ENCODE data around the gene ZC3H7B.
"Not testable (repeated sequence)": the region's sequence is repeated elsewhere in the genome, so short reads cannot be mapped to it uniquely, and the experiment has no call there.

The ZC3H7B gene

DNA sequence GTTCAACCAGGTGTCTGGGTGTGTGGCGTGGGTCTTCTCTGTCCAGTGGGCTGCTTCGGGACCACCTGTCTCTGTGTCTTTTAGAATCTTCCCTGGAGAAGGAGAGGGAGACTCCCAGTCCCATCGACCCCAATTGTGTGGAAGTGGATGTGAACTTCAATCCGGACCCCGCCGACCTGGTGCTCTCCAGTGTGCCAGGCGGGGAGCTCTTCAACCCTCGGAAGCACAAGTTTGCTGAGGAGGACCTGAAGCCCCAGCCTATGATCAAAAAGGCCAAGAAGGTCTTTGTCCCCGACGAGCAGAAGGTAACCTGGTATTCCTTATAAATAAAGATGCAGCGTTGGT is 92.7 kb downstream of the ZC3H7B start:
- no peak for DNase-seq

DNA sequence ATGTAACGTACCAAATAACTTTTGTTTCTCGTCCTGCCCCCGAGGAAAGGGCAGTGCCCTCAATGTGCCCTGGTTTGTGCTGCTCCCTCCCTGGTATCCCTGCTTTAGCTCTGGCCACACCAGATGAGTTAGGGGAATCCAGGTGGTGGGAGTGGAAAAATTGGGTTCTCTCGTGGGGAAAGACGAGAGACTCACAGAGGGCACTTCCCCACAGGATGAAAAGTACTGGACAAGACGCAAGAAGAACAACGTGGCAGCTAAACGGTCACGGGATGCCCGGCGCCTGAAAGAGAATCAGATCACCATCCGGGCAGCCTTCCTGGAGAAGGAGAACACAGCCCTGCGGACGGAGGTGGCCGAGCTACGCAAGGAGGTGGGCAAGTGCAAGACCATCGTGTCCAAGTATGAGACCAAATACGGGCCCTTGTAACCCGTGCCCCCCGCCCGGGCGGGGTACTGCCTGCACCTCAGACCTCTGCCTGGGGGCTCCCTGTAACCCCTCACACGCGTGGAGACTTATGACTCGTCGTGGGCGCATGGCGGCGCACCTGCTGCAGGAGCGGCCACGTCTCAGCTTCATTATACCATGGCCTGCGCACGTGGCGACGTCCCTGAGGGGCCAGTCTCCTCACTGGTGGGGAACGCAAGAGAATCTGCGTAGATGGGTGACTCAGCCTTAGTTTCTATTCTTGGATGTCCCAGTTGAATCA is 94.4 kb downstream of the ZC3H7B start:
- no peak for DNase-seq

DNA sequence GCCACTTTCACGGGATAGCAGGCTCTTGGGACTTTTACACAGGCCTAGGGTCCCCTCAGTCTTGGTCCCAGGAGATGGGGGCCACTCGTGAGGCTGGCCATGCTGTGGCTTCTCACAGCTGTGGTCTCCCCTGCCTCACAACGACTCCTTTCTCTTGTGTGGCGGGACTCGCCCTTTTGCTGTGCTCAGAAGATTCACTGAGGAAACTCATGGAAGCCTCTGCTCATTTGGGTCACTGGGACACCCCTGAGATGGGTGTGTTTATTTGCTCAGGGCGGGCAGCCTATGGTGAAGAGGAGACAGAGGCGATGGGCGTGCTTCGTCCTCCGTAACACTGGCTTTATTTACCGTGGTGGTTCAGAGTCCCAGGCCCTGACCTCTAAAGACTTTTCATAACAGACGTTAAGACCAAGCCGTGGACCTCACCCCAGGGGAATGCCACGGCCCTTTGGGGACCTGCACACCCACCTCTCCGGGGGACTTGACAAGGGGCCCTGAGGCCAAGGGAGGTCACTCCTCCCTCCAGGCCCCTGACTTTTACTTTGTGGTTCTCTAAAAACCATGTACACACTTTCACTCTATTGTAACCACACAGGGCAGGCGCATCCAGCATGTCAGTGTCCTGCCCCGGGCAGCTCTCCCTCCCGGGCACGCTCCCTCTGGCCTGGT is 96.0 kb downstream of the ZC3H7B start:
- DNase-seq, result no peak

DNA sequence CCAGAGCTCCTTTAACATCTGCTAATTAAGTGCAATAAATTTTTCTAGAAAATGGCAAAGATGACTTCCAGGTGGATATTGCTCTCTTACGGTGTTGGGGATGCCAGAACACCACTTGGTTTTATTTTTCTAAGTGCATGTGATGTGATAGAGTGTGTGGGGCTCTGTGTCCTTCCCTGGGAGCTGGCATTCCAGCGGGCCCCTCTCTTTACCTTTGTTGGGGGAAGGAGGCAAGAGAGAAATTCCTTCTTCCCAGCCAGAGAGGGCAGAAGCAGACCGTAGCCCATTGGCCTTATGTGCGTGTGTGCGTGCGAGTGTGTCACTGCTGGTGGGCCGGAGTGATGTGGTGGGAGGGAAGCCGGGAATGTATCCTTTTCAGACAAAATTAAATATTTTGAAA is 97.6 kb downstream of the ZC3H7B start:
- DNase-seq, result no peak

DNA sequence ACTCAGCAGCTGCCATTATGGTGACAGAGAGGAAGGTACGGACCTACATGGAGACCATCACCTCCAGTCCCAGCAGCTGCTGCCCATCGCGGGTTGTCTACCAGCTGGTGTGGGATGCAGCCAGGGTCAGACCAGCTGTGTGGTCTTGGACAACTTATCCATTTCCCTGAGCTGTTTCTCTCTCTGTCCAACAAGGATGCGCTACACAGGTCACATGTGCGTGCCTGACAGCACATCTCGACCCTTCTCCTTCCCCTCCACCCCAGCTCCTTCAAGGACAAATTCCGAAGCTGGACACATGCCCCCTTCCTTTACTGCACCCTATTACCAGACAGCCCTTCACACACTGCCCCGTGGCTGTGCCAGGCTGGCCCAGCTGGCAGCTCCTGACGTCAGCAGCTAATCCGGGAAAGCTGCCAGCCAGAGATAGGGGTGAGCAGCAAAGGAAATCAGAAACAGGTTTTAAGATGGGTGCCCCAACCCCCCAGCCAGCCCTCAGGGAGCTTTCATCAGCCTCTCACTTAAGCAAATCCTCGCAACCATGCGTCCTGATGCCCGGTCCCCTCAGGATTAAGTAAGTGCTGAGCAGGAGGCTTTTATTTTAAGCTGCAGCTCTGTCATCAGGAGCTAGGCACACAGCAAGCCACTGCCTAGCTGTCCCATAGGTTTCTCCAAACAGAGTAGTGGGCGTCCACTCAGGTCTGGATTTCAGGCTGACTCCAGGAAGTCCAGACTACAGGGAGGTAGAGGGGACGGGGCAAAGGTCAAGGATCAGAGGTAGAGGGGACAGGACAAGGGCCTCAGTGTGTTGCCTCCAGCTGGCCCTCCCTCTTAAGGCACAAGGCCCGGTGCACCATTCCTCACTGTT is 100.7 kb downstream of the ZC3H7B start:
- no peak for DNase-seq

DNA sequence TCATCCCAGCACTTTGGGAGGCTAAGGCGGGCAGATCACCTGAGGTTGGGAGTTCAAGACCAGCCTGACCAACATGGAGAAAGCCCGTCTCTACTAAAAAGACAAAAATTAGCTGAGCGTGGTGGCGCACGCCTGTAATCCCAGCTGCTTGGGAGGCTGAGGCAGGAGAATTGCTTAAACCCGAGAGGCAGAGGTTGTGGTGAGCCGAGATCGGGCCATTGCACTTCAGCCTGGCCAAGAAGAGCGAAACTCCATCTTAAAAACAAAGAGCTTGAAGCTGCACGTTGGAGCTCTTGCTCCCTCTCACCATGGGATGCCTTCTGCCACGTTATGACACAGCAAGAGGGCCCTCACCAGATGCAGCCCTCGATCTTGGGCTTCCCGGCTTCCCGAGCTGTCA is 101.5 kb downstream of the ZC3H7B start:
- not testable (repeated sequence) for DNase-seq

DNA sequence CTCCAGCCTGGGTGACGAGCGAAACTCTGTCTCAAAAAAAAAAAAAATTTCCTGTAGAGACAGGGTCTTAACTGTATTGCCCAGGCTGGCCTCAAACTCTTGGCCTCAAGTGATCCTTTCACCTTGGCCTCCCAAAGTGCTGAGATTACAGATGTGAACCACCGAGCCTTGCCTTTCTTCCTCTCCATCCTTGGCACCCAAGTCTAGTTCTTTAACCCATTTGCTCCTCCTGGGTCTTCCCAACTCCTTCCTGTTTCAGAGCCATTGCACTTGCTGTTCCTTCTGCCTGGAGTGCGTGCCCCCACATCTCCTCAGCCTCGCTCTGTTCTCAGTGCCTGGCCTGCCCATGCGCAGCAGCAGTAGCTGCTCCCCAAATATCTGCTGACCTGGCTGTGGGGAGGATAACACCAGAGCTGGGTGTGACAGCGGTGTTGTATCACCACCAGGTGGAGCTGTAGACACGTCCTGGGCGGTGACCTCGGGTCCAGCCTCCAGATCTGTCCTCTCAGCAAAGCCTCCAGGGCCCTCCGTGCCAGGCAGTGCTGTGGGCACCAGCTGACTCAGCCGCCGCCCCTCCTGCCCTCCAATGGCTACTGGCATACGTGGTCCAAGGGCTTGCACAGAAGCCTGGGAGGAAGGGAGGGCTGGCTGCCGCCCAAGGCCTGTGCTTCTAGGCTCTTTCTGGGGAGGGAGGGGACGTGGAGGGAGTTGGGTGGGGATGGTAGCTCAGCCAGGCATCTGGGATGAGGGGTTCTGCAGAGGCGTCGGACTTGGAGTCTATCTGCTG is 102.4 kb downstream of the ZC3H7B start:
- DNase-seq, result peak; percentile 88

DNA sequence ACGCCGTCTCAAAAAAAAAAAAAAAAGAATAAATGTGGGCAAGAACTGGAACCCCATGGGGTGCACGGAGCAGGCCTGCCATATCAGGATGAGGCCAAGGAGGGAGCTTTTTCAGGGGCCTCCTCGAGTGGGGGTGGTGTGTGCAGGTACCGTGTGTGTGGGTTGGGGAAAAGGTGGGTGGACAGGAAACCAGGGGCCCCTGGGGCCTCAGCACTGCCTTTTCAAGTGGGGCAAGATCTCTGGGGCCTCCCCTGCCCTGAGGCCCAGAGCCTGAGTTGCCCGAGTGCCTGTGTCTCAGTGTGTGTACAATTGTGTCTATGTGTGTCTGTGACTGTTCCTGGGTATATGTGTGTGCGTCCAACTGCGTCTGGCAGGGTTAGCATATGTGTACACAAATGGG is 104.3 kb downstream of the ZC3H7B start:
- DNase-seq, result peak; percentile 25

DNA sequence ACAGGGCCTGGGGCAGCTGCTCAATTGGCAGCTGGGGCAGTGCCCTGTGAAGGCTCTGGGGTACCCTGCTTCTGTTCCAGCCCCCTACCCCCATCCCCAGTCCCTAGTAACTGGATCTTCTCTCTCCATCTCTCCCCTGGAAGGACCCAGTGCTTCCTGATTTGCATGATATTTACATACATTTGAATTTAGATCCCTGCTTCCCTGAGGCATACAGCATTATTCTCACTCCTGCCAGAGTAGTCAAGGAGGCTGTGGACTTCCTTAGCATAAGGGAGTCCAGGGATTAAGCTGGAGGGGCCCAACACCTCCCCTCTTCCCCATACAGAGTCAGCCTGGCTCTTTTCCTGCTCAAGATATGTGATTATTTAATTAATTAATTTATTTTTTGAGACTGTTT is 105.1 kb downstream of the ZC3H7B start:
- DNase-seq, result no peak

DNA sequence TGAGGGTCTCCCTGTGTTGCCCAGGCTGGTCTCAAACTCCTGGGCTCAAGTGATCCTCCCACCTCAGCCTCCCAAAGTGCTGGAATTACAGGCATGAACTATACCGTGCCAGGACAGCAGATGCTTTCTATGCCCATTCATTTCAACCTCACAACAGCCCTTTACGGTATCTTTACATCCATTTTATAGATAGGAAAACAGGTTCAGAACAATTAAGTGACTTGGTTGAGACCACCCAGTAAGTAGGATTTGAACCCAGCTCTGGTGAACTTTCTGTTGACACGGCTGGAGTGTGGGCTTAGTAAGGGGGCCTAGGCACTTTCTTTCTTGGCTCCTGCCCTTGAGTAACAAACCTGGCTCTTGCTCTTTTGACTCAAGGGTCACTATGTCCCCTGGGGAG is 106.1 kb downstream of the ZC3H7B start:
- no peak for DNase-seq

DNA sequence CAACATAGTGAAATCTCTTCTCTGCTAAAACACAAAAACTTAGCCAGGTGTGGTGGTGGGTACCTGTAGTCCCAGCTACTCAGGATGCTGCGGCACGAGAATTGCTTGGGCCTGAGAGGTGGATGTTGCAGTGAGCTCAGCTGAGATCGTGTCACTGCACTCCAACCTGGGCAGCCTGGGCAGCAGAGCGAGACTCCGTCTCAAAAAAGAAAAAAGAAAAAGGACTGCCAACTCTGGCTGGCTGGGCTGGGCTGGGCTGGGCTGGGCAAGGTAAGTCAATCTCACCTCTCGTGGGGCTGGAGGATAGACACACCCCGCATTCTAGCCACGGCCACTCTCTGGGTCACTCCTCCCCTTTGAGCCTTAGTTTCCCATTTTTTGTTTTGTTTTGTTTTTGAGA is 107.3 kb downstream of the ZC3H7B start:
- no peak for DNase-seq

All from CD4-positive, alpha-beta T cell treated with Interleukin-15 for 1 hour (primary cell).